ENCODE results near the gene STK10. TPM values are rescaled to one million over a fixed set of nuclear protein-coding genes. Genes with fewer than 3 reads are reported as not detected.

STK10 gene
- polyA plus RNA-seq, 1 experiment: 14.3 TPM

- DNase-seq (ENCODE audit: low read depth): no peak
- no peaks in the 10 kb centered on the region for H3K27me3 ChIP-seq (ENCODE audit: control insufficient read depth, insufficient read depth, low read length)
- CTCF ChIA-PET: no interaction called here
- no peak for TF ChIP-seq CTCF (IDR thresholded peaks at IDR 0.05; ENCODE audit: insufficient read depth, low read depth, low read length)
- POLR2A ChIA-PET: no interaction called here
- no peaks in the 10 kb centered on the region for H3K36me3 ChIP-seq (ENCODE audit: control insufficient read depth, insufficient read depth, low read length)
- H3K4me3 ChIP-seq (ENCODE audit: low read depth, low read length): no peak overlapping the region
Measured at GRCh38 chr5:172140120-172140519, 47.9 kb downstream of the STK10 start.

- DNase-seq (ENCODE audit: low read depth): no peak
- no peaks in the 10 kb centered on the region for H3K36me3 ChIP-seq (ENCODE audit: control insufficient read depth, insufficient read depth, low read length)
- no peak overlapping the region for H3K4me3 ChIP-seq (ENCODE audit: low read depth, low read length)
- ChIA-PET POLR2A (no interaction called here), CTCF (no interaction called here)
- no peaks in the 10 kb centered on the region for H3K27me3 ChIP-seq (ENCODE audit: control insufficient read depth, insufficient read depth, low read length)
- TF ChIP-seq CTCF (IDR thresholded peaks at IDR 0.05; ENCODE audit: insufficient read depth, low read depth, low read length): no peak
Measured at GRCh38 chr5:172137046-172137445, 51.0 kb downstream of the STK10 start.

GRCh38 chr5:172133359-172134029 is 54.5 kb downstream of the STK10 start:
- no peaks in the 10 kb centered on the region; the same call in 1 of the 2 replicates for H3K36me3 ChIP-seq (ENCODE audit: control insufficient read depth, insufficient read depth, low read length)
- no peaks in the 10 kb centered on the region for H3K27me3 ChIP-seq (ENCODE audit: control insufficient read depth, insufficient read depth, low read length)
- peak; percentile 84 for DNase-seq (ENCODE audit: low read depth)
- no peak overlapping the region for H3K4me3 ChIP-seq (ENCODE audit: low read depth, low read length)
- no peak for TF ChIP-seq CTCF (IDR thresholded peaks at IDR 0.05; ENCODE audit: insufficient read depth, low read depth, low read length)
- ChIA-PET CTCF (interaction anchor here (1.0 to 1.8 kb wide), 4 partner anchors 9 to 27 kb away, joined by 3 to 5 read pairs (median 4); no protein-coding TSS in a partner anchor), POLR2A (no interaction called here)

- no peak for TF ChIP-seq CTCF (IDR thresholded peaks at IDR 0.05; ENCODE audit: insufficient read depth, low read depth, low read length)
- Histone ChIP-seq H3K27me3 (ENCODE audit: control insufficient read depth, insufficient read depth, low read length) (no peaks in the 10 kb centered on the region), H3K36me3 (ENCODE audit: control insufficient read depth, insufficient read depth, low read length) (peaks cover 3% of the 10 kb centered on the region; the same call in 1 of the 2 replicates), H3K4me3 (ENCODE audit: low read depth, low read length) (no peak overlapping the region)
- no peak for DNase-seq (ENCODE audit: low read depth)
- CTCF ChIA-PET: interaction anchor here (1.8 kb wide), 1 partner anchor 25 kb away, joined by 4 read pairs; no protein-coding TSS in a partner anchor
- POLR2A ChIA-PET: no interaction called here
Measured at GRCh38 chr5:172131690-172132089, 56.3 kb downstream of the STK10 start.

- Histone ChIP-seq H3K27me3 (ENCODE audit: control insufficient read depth, insufficient read depth, low read length) (no peaks in the 10 kb centered on the region), H3K4me3 (ENCODE audit: low read depth, low read length) (no peak overlapping the region), H3K36me3 (ENCODE audit: control insufficient read depth, insufficient read depth, low read length) (peaks cover 3% of the 10 kb centered on the region; the same call in 1 of the 2 replicates)
- TF ChIP-seq CTCF (IDR thresholded peaks at IDR 0.05; ENCODE audit: insufficient read depth, low read depth, low read length): no peak
- DNase-seq (ENCODE audit: low read depth): no peak
- CTCF ChIA-PET: interaction anchor here (1.2 to 1.9 kb wide), 3 partner anchors 18 to 164 kb away, joined by 4 read pairs; no protein-coding TSS in a partner anchor
- POLR2A ChIA-PET: no interaction called here
Measured at GRCh38 chr5:172129256-172129910, 58.6 kb downstream of the STK10 start.

All from BJ (cell line).